Measurements from ENCODE around the gene CNGA4.

CNGA4 gene

GRCh38 chr11:6251990-6252473, 13.1 kb downstream of the CNGA4 start:
- no peak for DNase-seq (ENCODE audit: low spot score)
- in situ Hi-C loops (cut with MboI; ENCODE audit: low sequenced_read_pairs, unreplicated experiment) = no loop called here
- TF ChIP-seq, protein P1, sequence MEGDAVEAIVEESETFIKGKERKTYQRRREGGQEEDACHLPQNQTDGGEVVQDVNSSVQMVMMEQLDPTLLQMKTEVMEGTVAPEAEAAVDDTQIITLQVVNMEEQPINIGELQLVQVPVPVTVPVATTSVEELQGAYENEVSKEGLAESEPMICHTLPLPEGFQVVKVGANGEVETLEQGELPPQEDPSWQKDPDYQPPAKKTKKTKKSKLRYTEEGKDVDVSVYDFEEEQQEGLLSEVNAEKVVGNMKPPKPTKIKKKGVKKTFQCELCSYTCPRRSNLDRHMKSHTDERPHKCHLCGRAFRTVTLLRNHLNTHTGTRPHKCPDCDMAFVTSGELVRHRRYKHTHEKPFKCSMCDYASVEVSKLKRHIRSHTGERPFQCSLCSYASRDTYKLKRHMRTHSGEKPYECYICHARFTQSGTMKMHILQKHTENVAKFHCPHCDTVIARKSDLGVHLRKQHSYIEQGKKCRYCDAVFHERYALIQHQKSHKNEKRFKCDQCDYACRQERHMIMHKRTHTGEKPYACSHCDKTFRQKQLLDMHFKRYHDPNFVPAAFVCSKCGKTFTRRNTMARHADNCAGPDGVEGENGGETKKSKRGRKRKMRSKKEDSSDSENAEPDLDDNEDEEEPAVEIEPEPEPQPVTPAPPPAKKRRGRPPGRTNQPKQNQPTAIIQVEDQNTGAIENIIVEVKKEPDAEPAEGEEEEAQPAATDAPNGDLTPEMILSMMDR (IDR thresholded peaks at IDR 0.05; ENCODE audit: borderline replicate concordance, control extremely low read depth, extremely low read depth, insufficient read depth, missing control alignments) = no peak

GRCh38 chr11:6253197-6253596, 14.3 kb downstream of the CNGA4 start:
- in situ Hi-C loops (cut with MboI; ENCODE audit: low sequenced_read_pairs, unreplicated experiment) = no loop called here
- TF ChIP-seq, protein P1 (IDR thresholded peaks at IDR 0.05; ENCODE audit: borderline replicate concordance, control extremely low read depth, extremely low read depth, insufficient read depth, missing control alignments) = no peak
- DNase-seq (ENCODE audit: low spot score) = no peak

GRCh38 chr11:6258141-6258540, 19.3 kb downstream of the CNGA4 start:
- TF ChIP-seq, protein P1 (IDR thresholded peaks at IDR 0.05; ENCODE audit: borderline replicate concordance, control extremely low read depth, extremely low read depth, insufficient read depth, missing control alignments) = no peak
- in situ Hi-C loops (cut with MboI; ENCODE audit: low sequenced_read_pairs, unreplicated experiment) = no loop called here
- no peak for DNase-seq (ENCODE audit: low spot score)

DNA sequence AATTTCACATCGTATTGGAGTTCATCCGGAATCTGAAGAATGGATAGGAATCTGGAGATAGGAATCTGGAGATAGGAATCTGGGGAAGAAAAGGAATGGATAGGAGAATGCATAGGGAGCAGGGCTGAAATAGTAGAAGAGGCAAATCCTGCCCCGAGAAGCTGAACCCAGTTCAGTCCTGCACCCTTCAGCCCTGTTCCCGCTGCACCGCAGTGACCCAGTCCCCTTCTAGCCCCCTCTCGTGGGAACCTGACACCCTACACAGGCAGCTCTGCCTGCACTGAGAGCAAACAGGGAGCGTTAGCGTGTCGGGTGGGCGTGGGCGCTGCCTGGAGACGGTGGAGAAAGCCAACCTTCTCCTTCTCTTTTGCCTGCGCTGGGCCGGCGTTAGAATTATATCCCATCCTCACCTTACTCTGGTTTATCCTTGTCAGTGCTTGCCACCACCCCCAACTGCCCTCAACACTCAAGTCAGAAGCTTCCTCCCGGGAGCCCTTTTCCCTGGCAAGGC, 19.7 kb downstream of the CNGA4 start:
- DNase-seq (ENCODE audit: low spot score) = no peak
- TF ChIP-seq, protein P1 (IDR thresholded peaks at IDR 0.05; ENCODE audit: borderline replicate concordance, control extremely low read depth, extremely low read depth, insufficient read depth, missing control alignments) = no peak
- in situ Hi-C loops (cut with MboI; ENCODE audit: low sequenced_read_pairs, unreplicated experiment) = no loop called here

DNA sequence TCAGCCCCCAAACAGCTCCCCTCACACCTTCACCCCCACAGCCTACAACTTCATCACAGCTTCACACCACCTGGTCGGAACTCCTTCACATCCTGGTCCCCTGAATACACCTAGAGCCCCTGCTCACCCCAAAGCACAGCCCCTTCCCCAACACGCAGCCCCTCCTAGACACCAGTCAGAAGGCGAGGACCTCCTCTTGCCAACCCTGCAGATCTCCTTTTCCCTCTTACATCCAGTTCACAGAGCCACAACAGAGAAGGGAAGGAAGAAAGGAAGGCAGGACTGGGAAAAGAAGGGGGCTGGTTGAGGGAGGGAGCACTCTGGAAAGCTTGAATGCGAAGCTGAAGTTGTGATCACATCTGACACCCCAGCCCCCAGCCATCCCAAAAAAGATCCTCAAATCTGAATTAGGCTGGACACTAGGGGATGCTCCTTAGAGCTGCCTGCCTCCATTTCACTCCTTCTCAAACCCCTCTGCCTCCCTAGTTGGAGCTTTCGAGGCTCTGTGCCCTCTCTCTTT, 21.4 kb downstream of the CNGA4 start:
- DNase-seq (ENCODE audit: low spot score) = no peak
- TF ChIP-seq, protein P1 (IDR thresholded peaks at IDR 0.05; ENCODE audit: borderline replicate concordance, control extremely low read depth, extremely low read depth, insufficient read depth, missing control alignments) = no peak
- in situ Hi-C loops (cut with MboI; ENCODE audit: low sequenced_read_pairs, unreplicated experiment) = no loop called here

DNA sequence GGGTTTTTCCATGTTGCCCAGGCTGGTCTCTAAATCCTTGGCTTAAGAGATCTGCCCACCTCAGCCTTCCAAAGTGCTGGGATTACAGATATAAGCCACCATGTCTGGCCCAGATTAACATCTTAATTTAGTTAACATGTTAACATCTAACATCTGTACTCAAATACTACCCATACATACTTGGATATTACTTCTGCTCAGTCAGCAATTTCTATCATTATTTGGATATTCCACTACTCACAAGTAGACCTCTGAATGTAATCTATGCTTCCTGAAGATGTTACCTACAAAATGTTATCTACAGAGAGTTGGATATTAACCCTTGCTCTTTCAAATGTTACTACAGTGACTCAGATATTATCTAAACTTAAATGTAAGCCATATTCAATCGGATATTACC, 24.8 kb downstream of the CNGA4 start:
- in situ Hi-C loops (cut with MboI; ENCODE audit: low sequenced_read_pairs, unreplicated experiment) = no loop called here
- TF ChIP-seq, protein P1 (IDR thresholded peaks at IDR 0.05; ENCODE audit: borderline replicate concordance, control extremely low read depth, extremely low read depth, insufficient read depth, missing control alignments) = no peak
- no peak for DNase-seq (ENCODE audit: low spot score)

Measured in GM13976 (cell line).